HUES64 (cell line): ENCODE results near the gene NPFF. TPM values are rescaled to one million over a fixed set of nuclear protein-coding genes. Genes with fewer than 3 reads are reported as not detected.
A peak's percentile ranks its signal among the peaks of the same experiment; 100 is the strongest.
"Not testable (repeated sequence)": the region's sequence is repeated elsewhere in the genome, so short reads cannot be mapped to it uniquely, and the experiment has no call there.

Source experiments
- H3K27ac ChIP-seq: 2 replicates; pipeline ENCODE4 v1.7.0; 2013; ENCODE audit warnings: low read depth, low read length, inconsistent platforms
- H3K27me3 ChIP-seq: 2 replicates; pipeline ENCODE4 v1.6.1; 2013; ENCODE audit warnings: mild to moderate bottlenecking, low read length; ENCODE audit not compliant: insufficient read depth
- H3K36me3 ChIP-seq: 2 replicates; pipeline ENCODE4 v1.6.1; 2013; ENCODE audit warnings: mild to moderate bottlenecking, low read length; ENCODE audit not compliant: insufficient read depth
- H3K4me1 ChIP-seq: 2 replicates; pipeline ENCODE4 v1.6.1; 2013; ENCODE audit warnings: mild to moderate bottlenecking, low read length, moderate library complexity; ENCODE audit not compliant: insufficient read depth
- H3K4me3 ChIP-seq: 2 replicates; pipeline ENCODE4 v1.5.1; 2013; ENCODE audit warnings: mild to moderate bottlenecking, low read length, moderate library complexity
- H3K9ac ChIP-seq: 2 replicates; pipeline ENCODE4 v1.6.1; 2013; ENCODE audit warnings: mild to moderate bottlenecking, low read depth, low read length
- H3K9me3 ChIP-seq: 2 replicates; pipeline ENCODE4 v1.6.1; 2013; ENCODE audit warnings: low read depth, low read length; ENCODE audit not compliant: insufficient read depth
- WGBS: fragments of 150-250, 120-280 bp; methylation state at CpG from one replicate; pipeline ENCODE4 v1.1.7; 2013; ENCODE audit warnings: missing lambda C conversion rate; 5-methylcytosine and 5-hydroxymethylcytosine counted together
- polyA plus RNA-seq, 2 experiments: library from polyadenylated mRNA; stranded (reverse); fragments of 50-300 nt; gene quantifications; one replicate each; pipeline ENCODE4 v1.2.3, GENCODE V29; 2013

NPFF gene, protein sequence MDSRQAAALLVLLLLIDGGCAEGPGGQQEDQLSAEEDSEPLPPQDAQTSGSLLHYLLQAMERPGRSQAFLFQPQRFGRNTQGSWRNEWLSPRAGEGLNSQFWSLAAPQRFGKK
- polyA plus RNA-seq (2013, experiment 1 of 2) = 0.45 TPM
- polyA plus RNA-seq (2013, experiment 2 of 2) = not detected

GRCh38 chr12:53506881-53507602, at the start of gene NPFF:
TSS of gene NPFF (minus strand) at chr12:53507484. CDS start at chr12:53507474, 10 bp downstream.
- 88% methylated on average over 9 of the region's 9 CpGs for WGBS
- Histone ChIP-seq H3K36me3 (peaks cover 52% of the 10 kb centered on the region), H3K9me3 (no peaks in the 10 kb centered on the region), H3K4me3 (no peak within 1 kb of the TSS), H3K27me3 (no peaks in the 10 kb centered on the region), H3K27ac (no peak within 1 kb of the TSS), H3K9ac (peak within 1 kb of the TSS; percentile 26; the same call in 1 of the 2 replicates), H3K4me1 (no peaks in the 10 kb centered on the region; the same call in 1 of the 2 replicates)

GRCh38 chr12:53552361-53553327, 45.4 kb upstream of the NPFF start:
- Histone ChIP-seq H3K27me3 (no peaks in the 10 kb centered on the region), H3K9me3 (no peaks in the 10 kb centered on the region), H3K36me3 (peaks cover 17% of the 10 kb centered on the region), H3K4me3 (no peak overlapping the region), H3K27ac (no peak overlapping the region), H3K4me1 (no peaks in the 10 kb centered on the region), H3K9ac (no peak overlapping the region)
- WGBS = 91% methylated on average over 13 of the region's 14 CpGs

DNA sequence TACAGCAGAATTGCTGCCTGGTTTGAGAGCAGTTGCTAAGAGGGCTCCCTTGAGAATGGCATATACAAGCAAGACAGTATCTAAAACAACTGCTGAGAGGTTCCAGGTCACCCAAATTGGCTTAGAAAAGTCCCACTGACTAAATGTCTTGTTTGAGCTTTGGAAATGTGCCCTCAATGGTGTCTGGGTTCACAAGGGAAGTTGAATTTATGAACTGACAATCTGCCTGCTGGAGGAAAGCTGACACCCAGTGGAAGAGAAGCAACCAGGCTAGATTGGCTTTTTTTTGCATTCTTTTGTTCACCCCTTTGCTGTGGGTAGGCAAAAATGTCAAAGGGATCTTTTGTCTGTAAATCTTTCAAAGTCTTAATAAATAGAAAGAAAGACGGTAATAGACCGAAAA, 44.6 kb upstream of the NPFF start:
- no peaks in the 10 kb centered on the region for H3K27me3 ChIP-seq
- no peaks in the 10 kb centered on the region for H3K9me3 ChIP-seq
- no peak overlapping the region for H3K9ac ChIP-seq
- H3K27ac ChIP-seq = no peak overlapping the region
- H3K36me3 ChIP-seq = peaks cover 19% of the 10 kb centered on the region
- no peaks in the 10 kb centered on the region for H3K4me1 ChIP-seq
- H3K4me3 ChIP-seq = no peak overlapping the region
- no CpG with 5 or more reads among the region's 2 CpGs for WGBS

- Histone ChIP-seq H3K36me3 (peaks cover 19% of the 10 kb centered on the region), H3K4me3 (no peak overlapping the region), H3K27ac (no peak overlapping the region), H3K9ac (no peak overlapping the region), H3K4me1 (no peaks in the 10 kb centered on the region), H3K27me3 (no peaks in the 10 kb centered on the region), H3K9me3 (no peaks in the 10 kb centered on the region)
- WGBS = 100% methylated on average over 1 of the region's 1 CpG
Observed at GRCh38 chr12:53550595-53550994, 43.3 kb upstream of the NPFF start.

- not testable (repeated sequence) for H3K4me1 ChIP-seq, H3K27me3 ChIP-seq, H3K4me3 ChIP-seq, H3K27ac ChIP-seq, H3K9ac ChIP-seq, H3K9me3 ChIP-seq
- H3K36me3 ChIP-seq = peaks cover 19% of the 10 kb centered on the region
- WGBS = 97% methylated on average over 6 of the region's 8 CpGs
Observed at GRCh38 chr12:53550131-53550530, 42.8 kb upstream of the NPFF start.

- H3K4me3 ChIP-seq, H3K9me3 ChIP-seq, H3K9ac ChIP-seq, H3K27me3 ChIP-seq, H3K27ac ChIP-seq, H3K4me1 ChIP-seq: not testable (repeated sequence)
- peaks cover 22% of the 10 kb centered on the region for H3K36me3 ChIP-seq
- 91% methylated on average over 6 of the region's 6 CpGs for WGBS
Observed at GRCh38 chr12:53548354-53548753, 41.1 kb upstream of the NPFF start.

GRCh38 chr12:53543539-53543938, 36.3 kb upstream of the NPFF start:
- Histone ChIP-seq H3K4me1 (peaks cover 7% of the 10 kb centered on the region; the same call in 1 of the 2 replicates), H3K36me3 (peaks cover 27% of the 10 kb centered on the region), H3K9ac (peak overlapping the region; percentile 42; the same call in 1 of the 2 replicates), H3K4me3 (no peak overlapping the region), H3K27me3 (no peaks in the 10 kb centered on the region), H3K9me3 (no peaks in the 10 kb centered on the region), H3K27ac (peak overlapping the region; percentile 67)
- WGBS = 41% methylated on average over 5 of the region's 5 CpGs

DNA sequence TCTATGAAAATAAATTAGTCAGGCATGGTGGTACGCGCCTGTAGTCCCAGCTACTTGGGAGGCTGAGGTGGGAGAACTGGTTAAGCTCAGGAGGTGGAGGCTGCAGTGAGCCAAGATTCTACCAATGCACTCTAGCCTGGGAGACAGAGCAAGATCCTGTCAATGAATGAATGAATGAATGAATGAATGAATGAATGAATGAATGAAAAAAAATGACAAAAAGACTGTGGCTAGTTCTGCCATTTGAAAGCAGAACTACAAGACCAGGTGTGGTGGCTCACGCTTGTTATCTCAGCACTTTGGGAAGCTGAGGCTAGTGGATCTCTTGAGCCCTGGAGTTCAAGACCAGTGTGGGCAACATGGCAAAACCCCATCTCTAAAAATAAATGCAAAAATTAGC, 32.2 kb upstream of the NPFF start:
- WGBS = 97% methylated on average over 3 of the region's 3 CpGs
- H3K36me3 ChIP-seq = peaks cover 48% of the 10 kb centered on the region
- H3K9ac ChIP-seq = no peak overlapping the region
- H3K27me3 ChIP-seq = no peaks in the 10 kb centered on the region
- H3K27ac ChIP-seq = no peak overlapping the region
- H3K9me3 ChIP-seq = no peaks in the 10 kb centered on the region
- H3K4me3 ChIP-seq = no peak overlapping the region
- H3K4me1 ChIP-seq = peaks cover 7% of the 10 kb centered on the region; the same call in 1 of the 2 replicates

DNA sequence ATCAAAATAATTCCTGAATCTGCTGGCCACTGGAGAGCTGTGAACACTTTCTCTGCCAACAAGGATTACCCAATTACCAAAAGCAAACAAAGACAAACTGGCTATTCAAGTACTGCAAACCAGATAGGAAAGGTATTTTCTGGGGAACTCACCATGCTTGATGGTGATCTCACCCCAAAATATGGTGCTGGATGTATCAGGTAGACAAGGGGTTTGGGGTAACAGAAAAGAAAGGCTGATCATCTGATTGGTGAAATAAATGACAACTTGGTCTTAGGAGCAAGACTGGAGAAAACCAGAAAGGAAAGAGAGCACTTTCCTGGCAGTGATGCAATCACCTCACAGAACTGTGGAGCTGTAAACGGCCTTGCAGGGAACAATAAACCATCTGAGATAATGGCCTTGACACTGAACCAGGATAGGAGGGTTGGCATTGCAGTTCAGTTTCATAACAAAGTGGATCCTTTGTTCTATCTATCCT, 31.0 kb upstream of the NPFF start:
- Histone ChIP-seq H3K9ac (no peak overlapping the region), H3K27ac (no peak overlapping the region), H3K27me3 (no peaks in the 10 kb centered on the region), H3K4me1 (no peaks in the 10 kb centered on the region), H3K9me3 (no peaks in the 10 kb centered on the region), H3K4me3 (no peak overlapping the region), H3K36me3 (peaks cover 56% of the 10 kb centered on the region)
- WGBS = 74% methylated on average over 1 of the region's 1 CpG

DNA sequence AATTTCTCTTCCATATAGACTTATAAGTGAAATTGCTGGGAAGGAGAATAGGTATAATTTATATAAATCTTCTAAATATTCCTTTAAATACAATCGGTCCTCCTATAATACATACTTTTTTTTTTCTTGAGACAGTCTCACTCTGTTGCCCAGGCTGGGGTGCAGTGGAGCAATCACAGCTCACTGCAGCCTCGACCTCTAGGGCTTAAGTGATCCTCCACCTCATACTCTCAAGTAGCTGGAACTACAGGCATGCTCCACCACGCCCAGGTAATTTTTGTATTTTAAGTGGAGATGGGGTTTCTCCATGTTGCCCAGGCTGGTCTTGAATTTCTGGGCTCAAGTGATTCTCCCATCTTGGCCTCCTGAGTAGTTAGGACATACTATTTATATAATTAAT, 29.7 kb upstream of the NPFF start:
- Histone ChIP-seq H3K4me3 (no peak overlapping the region), H3K27me3 (no peaks in the 10 kb centered on the region), H3K36me3 (peaks cover 59% of the 10 kb centered on the region), H3K9ac (no peak overlapping the region), H3K9me3 (no peaks in the 10 kb centered on the region), H3K4me1 (no peaks in the 10 kb centered on the region), H3K27ac (no peak overlapping the region)
- 95% methylated on average over 2 of the region's 3 CpGs for WGBS

- Histone ChIP-seq H3K9me3 (no peaks in the 10 kb centered on the region), H3K9ac (no peak overlapping the region), H3K4me3 (no peak overlapping the region), H3K27me3 (no peaks in the 10 kb centered on the region), H3K4me1 (no peaks in the 10 kb centered on the region), H3K27ac (no peak overlapping the region), H3K36me3 (peaks cover 66% of the 10 kb centered on the region)
- WGBS = 98% methylated on average over 2 of the region's 2 CpGs
Observed at GRCh38 chr12:53533471-53533870, 26.2 kb upstream of the NPFF start.
